Smooth muscle cell (in vitro differentiated cells): ENCODE measurements around the gene FGD5. TPM values are rescaled to one million over a fixed set of nuclear protein-coding genes. Genes with fewer than 3 reads are reported as not detected.
"Not testable (repeated sequence)": the region's sequence is repeated elsewhere in the genome, so short reads cannot be mapped to it uniquely, and the experiment has no call there.

Source experiments
- DNase-seq: peaks from one replicate; lab custom pipeline; 2025; ENCODE audit not compliant: unreplicated experiment; lab: John Stamatoyannopoulos, UW
- H2AFZ ChIP-seq: fragments of 200-600 bp; sonication (generic); 2 replicates; pipeline ENCODE4 v1.6.0; 2016; ENCODE audit warnings: antibody characterized with exemption, low read depth, mild to moderate bottlenecking
- H3F3A ChIP-seq: fragments of 200-600 bp; sonication (generic); 2 replicates; pipeline ENCODE4 v1.6.0; 2017; ENCODE audit warnings: antibody characterized with exemption, low read depth
- H3K27ac ChIP-seq: fragments of 200-600 bp; sonication (generic); 2 replicates; pipeline ENCODE4 v1.5.1; 2016; ENCODE audit warnings: low read depth, mild to moderate bottlenecking
- H3K27me3 ChIP-seq: fragments of 200-600 bp; sonication (generic); 2 replicates; pipeline ENCODE4 v1.6.1; 2016; ENCODE audit warnings: low read depth, mild to moderate bottlenecking
- H3K36me3 ChIP-seq: fragments of 200-600 bp; sonication (generic); 2 replicates; pipeline ENCODE4 v1.5.1; 2016; ENCODE audit warnings: low read depth
- H3K4me1 ChIP-seq: fragments of 200-600 bp; sonication (generic); 2 replicates; pipeline ENCODE4 v1.5.1; 2016; ENCODE audit warnings: low read depth
- H3K4me2 ChIP-seq: fragments of 200-600 bp; sonication (generic); 2 replicates; pipeline ENCODE4 v1.6.0; 2016; ENCODE audit warnings: mild to moderate bottlenecking
- H3K4me3 ChIP-seq: fragments of 200-600 bp; sonication (generic); 2 replicates; pipeline ENCODE4 v1.5.1; 2016; ENCODE audit warnings: mild to moderate bottlenecking
- H3K79me2 ChIP-seq: fragments of 200-600 bp; sonication (generic); 2 replicates; pipeline ENCODE4 v1.6.0; 2016; ENCODE audit warnings: low read depth, mild to moderate bottlenecking
- H3K9ac ChIP-seq: fragments of 200-600 bp; sonication (generic); 2 replicates; pipeline ENCODE4 v1.6.0; 2016; ENCODE audit warnings: low read depth
- H3K9me3 ChIP-seq: fragments of 200-600 bp; sonication (generic); replicated peaks from 2 replicates; pipeline ENCODE4 v1.5.1; 2016; ENCODE audit warnings: low read depth
- H4K20me1 ChIP-seq: fragments of 200-600 bp; sonication (generic); 2 replicates; pipeline ENCODE4 v1.6.0; 2016; ENCODE audit warnings: low read depth
- whole genome bisulfite sequencing: methylation state at CpG from one replicate; pipeline ENCODE4 v1.1.7; 2016; ENCODE audit warnings: low lambda C conversion rate; 5-methylcytosine and 5-hydroxymethylcytosine counted together
- polyA plus RNA-seq: library from polyadenylated mRNA; unstranded; fragments of >200 nt; fragmentation: Nextera tagmentation; extraction: Ambion mirVana; gene quantifications from 2 replicates; pipeline ENCODE4 v1.2.1, GENCODE V29; 2016
- total RNA-seq: library from RNA; depleted of rRNA; stranded (reverse); fragments of >200 nt; gene quantifications from 2 replicates; pipeline ENCODE4 v1.2.3, GENCODE V29; 2014
- TF ChIP-seq, protein P1 (sequence below): fragments of 200-600 bp; sonication (generic); IDR thresholded peaks from 2 replicates; pipeline ENCODE4 v1.5.1; 2017; ENCODE audit warnings: borderline replicate concordance, mild to moderate bottlenecking, antibody characterized with exemption; ENCODE audit not compliant: insufficient read depth, poor library complexity, severe bottlenecking

Gene FGD5
- total and polyA plus RNA-seq, 2 experiments from 2014 or later: 0.63 to 0.71 TPM

DNA sequence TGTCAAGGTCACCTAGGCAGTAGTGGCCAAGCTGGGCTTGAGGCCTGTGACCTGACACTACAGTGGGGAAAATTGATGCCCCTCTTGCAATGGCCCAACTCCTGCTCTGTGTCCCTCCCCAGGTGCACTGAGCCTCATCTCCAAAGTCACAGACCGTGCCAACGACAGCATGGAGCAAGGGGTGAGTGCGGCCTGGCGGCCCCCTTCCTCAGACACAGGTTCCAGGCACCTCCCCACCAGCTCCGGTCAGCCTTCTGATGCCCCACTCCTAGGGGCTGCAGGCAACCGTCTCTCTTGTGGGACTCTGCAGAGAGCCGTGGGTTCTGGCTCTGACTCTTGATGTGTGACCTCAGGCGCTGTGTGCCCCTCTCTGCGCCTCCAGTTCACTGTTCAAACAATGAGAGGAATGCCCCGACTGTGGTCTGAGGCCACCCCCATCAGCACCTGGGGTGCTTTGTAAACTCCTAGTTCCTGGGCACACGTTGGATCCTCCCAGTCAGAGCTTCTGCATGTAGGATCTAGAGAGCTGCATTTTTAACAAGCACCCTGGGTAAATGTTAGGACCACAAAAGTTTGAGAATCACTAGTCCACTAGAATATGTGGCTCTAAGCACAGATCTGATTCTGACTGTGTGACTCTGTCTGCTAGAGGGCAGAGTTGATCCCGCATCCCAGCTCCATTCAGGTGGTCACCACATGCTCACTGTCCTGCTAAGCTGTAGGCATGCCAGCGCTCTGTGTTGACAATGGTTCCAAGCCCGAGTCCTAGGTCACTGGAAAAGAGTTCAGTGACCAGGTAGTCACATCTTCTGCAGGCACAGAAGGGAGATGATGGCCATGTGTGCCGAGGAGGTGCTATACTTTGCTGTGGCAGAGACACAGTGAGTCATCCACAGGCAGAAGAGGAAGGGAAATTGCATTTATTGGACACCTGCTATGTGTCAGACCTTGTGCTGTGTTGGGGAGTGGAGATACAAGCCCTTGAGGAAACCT, 82.4 kb downstream of the FGD5 start:
- H3F3A ChIP-seq: no peaks in the 10 kb centered on the region
- H3K27ac ChIP-seq: no peak overlapping the region
- WGBS: 83% methylated on average over 15 of the region's 15 CpGs
- no peaks in the 10 kb centered on the region for H3K79me2 ChIP-seq
- H3K4me2 ChIP-seq: no peak overlapping the region
- H3K27me3 ChIP-seq: no peaks in the 10 kb centered on the region
- H3K9ac ChIP-seq: no peak overlapping the region
- H3K9me3 ChIP-seq: no peaks in the 10 kb centered on the region
- no peak overlapping the region for H3K4me3 ChIP-seq
- H3K36me3 ChIP-seq: no peaks in the 10 kb centered on the region
- no peaks in the 10 kb centered on the region for H4K20me1 ChIP-seq
- H2AFZ ChIP-seq: no peak overlapping the region
- TF ChIP-seq, protein P1, sequence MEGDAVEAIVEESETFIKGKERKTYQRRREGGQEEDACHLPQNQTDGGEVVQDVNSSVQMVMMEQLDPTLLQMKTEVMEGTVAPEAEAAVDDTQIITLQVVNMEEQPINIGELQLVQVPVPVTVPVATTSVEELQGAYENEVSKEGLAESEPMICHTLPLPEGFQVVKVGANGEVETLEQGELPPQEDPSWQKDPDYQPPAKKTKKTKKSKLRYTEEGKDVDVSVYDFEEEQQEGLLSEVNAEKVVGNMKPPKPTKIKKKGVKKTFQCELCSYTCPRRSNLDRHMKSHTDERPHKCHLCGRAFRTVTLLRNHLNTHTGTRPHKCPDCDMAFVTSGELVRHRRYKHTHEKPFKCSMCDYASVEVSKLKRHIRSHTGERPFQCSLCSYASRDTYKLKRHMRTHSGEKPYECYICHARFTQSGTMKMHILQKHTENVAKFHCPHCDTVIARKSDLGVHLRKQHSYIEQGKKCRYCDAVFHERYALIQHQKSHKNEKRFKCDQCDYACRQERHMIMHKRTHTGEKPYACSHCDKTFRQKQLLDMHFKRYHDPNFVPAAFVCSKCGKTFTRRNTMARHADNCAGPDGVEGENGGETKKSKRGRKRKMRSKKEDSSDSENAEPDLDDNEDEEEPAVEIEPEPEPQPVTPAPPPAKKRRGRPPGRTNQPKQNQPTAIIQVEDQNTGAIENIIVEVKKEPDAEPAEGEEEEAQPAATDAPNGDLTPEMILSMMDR: no peak
- H3K4me1 ChIP-seq: no peaks in the 10 kb centered on the region
- no peak for DNase-seq

DNA sequence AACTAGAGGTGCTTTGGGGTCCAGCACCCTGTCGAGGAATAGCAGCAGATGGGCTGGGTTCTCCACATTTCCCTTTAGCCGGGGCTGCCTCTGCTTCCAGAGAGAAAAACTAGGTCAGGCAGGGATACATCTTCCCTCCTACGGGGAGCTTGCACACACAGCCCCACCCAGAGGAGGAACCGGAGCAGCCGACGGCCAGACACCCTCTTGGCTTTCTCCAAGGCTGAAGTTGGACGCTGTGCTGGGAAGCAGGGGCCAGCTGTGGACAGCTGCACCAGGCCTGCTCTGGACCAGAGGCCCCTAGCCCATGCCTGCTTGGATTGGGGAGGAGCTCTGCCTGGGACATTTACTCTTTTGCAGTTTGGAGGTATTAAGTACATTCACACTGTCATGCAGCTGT, 84.0 kb downstream of the FGD5 start:
- no peak for DNase-seq

DNA sequence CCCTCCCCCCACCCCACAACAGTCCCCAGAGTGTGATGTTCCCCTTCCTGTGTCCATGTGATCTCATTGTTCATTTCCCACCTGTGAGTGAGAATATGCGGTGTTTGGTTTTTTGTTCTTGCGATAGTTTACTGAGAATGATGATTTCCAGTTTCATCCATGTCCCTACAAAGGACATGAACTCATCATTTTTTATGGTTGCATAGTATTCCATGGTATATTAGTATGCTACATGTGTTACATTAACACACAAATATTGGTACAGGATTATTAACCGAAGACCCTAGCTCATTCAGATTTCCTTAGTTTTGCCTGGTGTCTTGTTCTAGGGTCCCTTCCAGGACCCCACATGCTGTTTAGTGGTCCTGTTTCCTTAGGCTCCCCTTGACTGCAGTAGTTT, 84.7 kb downstream of the FGD5 start:
- not testable (repeated sequence) for H2AFZ ChIP-seq, H3K4me3 ChIP-seq, DNase-seq, H3K9ac ChIP-seq, H3F3A ChIP-seq, H3K27ac ChIP-seq, H3K9me3 ChIP-seq, H4K20me1 ChIP-seq, H3K27me3 ChIP-seq, H3K79me2 ChIP-seq, H3K4me2 ChIP-seq, H3K36me3 ChIP-seq, H3K4me1 ChIP-seq
- WGBS: 100% methylated on average over 1 of the region's 3 CpGs

More for the DNA sequence above, 84.0 kb downstream of the FGD5 start:
- Histone ChIP-seq H3K27ac (no peak overlapping the region), H3K79me2 (no peaks in the 10 kb centered on the region), H2AFZ (no peak overlapping the region), H3K36me3 (no peaks in the 10 kb centered on the region), H3K9me3 (no peaks in the 10 kb centered on the region), H3K9ac (no peak overlapping the region), H3K27me3 (no peaks in the 10 kb centered on the region), H3K4me3 (no peak overlapping the region), H3F3A (no peaks in the 10 kb centered on the region), H3K4me2 (no peak overlapping the region), H4K20me1 (no peaks in the 10 kb centered on the region), H3K4me1 (no peaks in the 10 kb centered on the region)
- TF ChIP-seq, protein P1: no peak
- 73% methylated on average over 7 of the region's 7 CpGs for WGBS

DNA sequence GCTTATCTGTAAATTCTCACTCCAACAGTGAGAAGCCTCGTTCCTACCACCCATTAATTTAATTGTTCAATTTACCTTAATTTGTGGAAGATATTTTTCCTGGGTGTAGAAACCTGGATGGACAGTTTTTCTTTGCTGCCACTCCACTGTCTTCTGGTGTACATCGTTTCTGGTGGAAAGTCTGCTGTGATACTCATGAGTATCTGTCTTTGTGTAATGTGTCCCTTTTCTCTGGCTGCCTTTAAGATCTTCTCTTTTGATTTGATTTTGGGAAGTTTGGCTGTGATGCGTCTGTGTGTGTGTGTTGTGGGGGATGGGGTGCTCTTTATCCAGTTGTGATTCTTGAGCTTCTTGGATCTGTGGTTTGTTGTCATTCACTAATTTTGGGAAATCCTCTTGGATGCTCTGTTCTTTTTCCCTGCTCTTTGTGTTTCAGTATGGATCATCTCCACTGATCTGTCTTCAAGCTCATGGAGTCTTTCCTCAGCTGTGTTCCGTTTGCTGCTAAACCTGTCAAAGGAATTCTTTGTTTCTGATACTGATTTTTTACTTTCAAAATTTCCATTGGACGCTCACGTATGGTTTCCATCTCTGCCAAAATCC, 86.4 kb downstream of the FGD5 start:
- no peaks in the 10 kb centered on the region for H4K20me1 ChIP-seq
- no peaks in the 10 kb centered on the region for H3F3A ChIP-seq
- WGBS: 89% methylated on average over 6 of the region's 6 CpGs
- H3K79me2 ChIP-seq: no peaks in the 10 kb centered on the region
- no peak overlapping the region for H3K4me2 ChIP-seq
- no peaks in the 10 kb centered on the region for H3K36me3 ChIP-seq
- H3K9me3 ChIP-seq: no peaks in the 10 kb centered on the region
- no peaks in the 10 kb centered on the region for H3K27me3 ChIP-seq
- DNase-seq: no peak
- no peak overlapping the region for H3K27ac ChIP-seq
- no peak overlapping the region for H3K9ac ChIP-seq
- TF ChIP-seq, protein P1: no peak
- no peaks in the 10 kb centered on the region for H3K4me1 ChIP-seq
- H2AFZ ChIP-seq: no peak overlapping the region
- no peak overlapping the region for H3K4me3 ChIP-seq
